Measurements from ENCODE around the gene TIMP2. TPM values are rescaled to one million over a fixed set of nuclear protein-coding genes. Genes with fewer than 3 reads are reported as not detected.

Gene TIMP2
- total RNA-seq, 1 experiment from 2014 or later = 62.4 TPM

GRCh38 chr17:78966910-78967600, 41.9 kb upstream of the TIMP2 start:
- in situ Hi-C loops (cut with HindIII; ENCODE audit: low pct_unique_long_range_greater_than_20kb, low sequenced_read_pairs) = no loop called here
- intact Hi-C loops (cut with micrococcal nuclease; ENCODE audit: unreplicated experiment) = no loop called here
- no peaks in the 10 kb centered on the region for H3K27me3 ChIP-seq (ENCODE audit: control insufficient read depth, insufficient read depth, low read length)
- H3K9me3 ChIP-seq (ENCODE audit: control insufficient read depth, insufficient read depth, low read depth, low read length) = no peaks in the 10 kb centered on the region
- no TSS peak for BruUV-seq (replicated peaks)
- H3K36me3 ChIP-seq (ENCODE audit: control insufficient read depth, insufficient read depth, low read length) = no peaks in the 10 kb centered on the region
- POLR2A ChIA-PET = interaction anchor here (0.6 kb wide), 1 partner anchor 95 kb away, joined by 3 read pairs; no protein-coding TSS in a partner anchor
- CTCF ChIA-PET = no interaction called here
- DNase-seq (ENCODE audit: low read depth, low spot score) (no peak), ATAC-seq (no peak)
- no peak for TF ChIP-seq POLR2AphosphoS5 (IDR thresholded peaks at IDR 0.05; ENCODE audit: low read depth, low read length)
- TF ChIP-seq TCF7L2 (IDR thresholded peaks at IDR 0.05; ENCODE audit: low read depth, low read length) = no peak
- no peak for TF ChIP-seq SIN3A (IDR thresholded peaks at IDR 0.05; ENCODE audit: borderline replicate concordance, insufficient read depth, low read depth, low read length)
- no peak for TF ChIP-seq CTCF (IDR thresholded peaks at IDR 0.05)
- TF ChIP-seq REST (IDR thresholded peaks at IDR 0.05; ENCODE audit: insufficient read depth in 1 of 2, low read depth in 2 of 2, low read length in 1 of 2) = no peak
- H3K4me1 ChIP-seq (ENCODE audit: control insufficient read depth, insufficient read depth, low read length) = no peaks in the 10 kb centered on the region; the same call in 1 of the 2 replicates
- no peak overlapping the region for H3K4me3 ChIP-seq (ENCODE audit: low read depth in 2 of 2, low read length in 2 of 2)
- no peak overlapping the region for H3K27ac ChIP-seq (ENCODE audit: low read length)

GRCh38 chr17:78966123-78966813, 41.1 kb upstream of the TIMP2 start:
- Histone ChIP-seq H3K27ac (ENCODE audit: low read length) (no peak overlapping the region), H3K4me1 (ENCODE audit: control insufficient read depth, insufficient read depth, low read length) (no peaks in the 10 kb centered on the region; the same call in 1 of the 2 replicates), H3K9me3 (ENCODE audit: control insufficient read depth, insufficient read depth, low read depth, low read length) (no peaks in the 10 kb centered on the region), H3K4me3 (ENCODE audit: low read depth in 2 of 2, low read length in 2 of 2) (no peak overlapping the region), H3K36me3 (ENCODE audit: control insufficient read depth, insufficient read depth, low read length) (no peaks in the 10 kb centered on the region), H3K27me3 (ENCODE audit: control insufficient read depth, insufficient read depth, low read length) (no peaks in the 10 kb centered on the region)
- intact Hi-C loops (cut with micrococcal nuclease; ENCODE audit: unreplicated experiment) (no loop called here), in situ Hi-C loops (cut with HindIII; ENCODE audit: low pct_unique_long_range_greater_than_20kb, low sequenced_read_pairs) (no loop called here)
- DNase-seq (ENCODE audit: low read depth, low spot score) (no peak), ATAC-seq (no peak)
- POLR2A ChIA-PET = interaction anchor here (0.6 kb wide), 1 partner anchor 867 kb away, joined by 4 read pairs; no protein-coding TSS in a partner anchor
- CTCF ChIA-PET = no interaction called here
- TF ChIP-seq REST (IDR thresholded peaks at IDR 0.05; ENCODE audit: insufficient read depth in 1 of 2, low read depth in 2 of 2, low read length in 1 of 2) (no peak), POLR2AphosphoS5 (IDR thresholded peaks at IDR 0.05; ENCODE audit: low read depth, low read length) (no peak), SIN3A (IDR thresholded peaks at IDR 0.05; ENCODE audit: borderline replicate concordance, insufficient read depth, low read depth, low read length) (no peak), TCF7L2 (IDR thresholded peaks at IDR 0.05; ENCODE audit: low read depth, low read length) (no peak), CTCF (IDR thresholded peaks at IDR 0.05) (no peak)
- BruUV-seq (replicated peaks) = no TSS peak
